Kidney epithelial cell (primary cell): ENCODE results near the gene GTF2A1L. TPM values are rescaled to one million over a fixed set of nuclear protein-coding genes. Genes with fewer than 3 reads are reported as not detected.

ENCODE experiments used
- DNase-seq: peaks from one replicate; pipeline ENCODE4 v3.0.0-alpha.2; 2010; ENCODE audit warnings: low read depth
- H3K27me3 ChIP-seq: 2 replicates; pipeline ENCODE4 v1.6.0; 2011; ENCODE audit warnings: low read length; ENCODE audit not compliant: control insufficient read depth, insufficient read depth
- H3K36me3 ChIP-seq: 2 replicates; pipeline ENCODE4 v1.5.1; 2011; ENCODE audit warnings: low read length; ENCODE audit not compliant: control insufficient read depth, insufficient read depth
- H3K4me3 ChIP-seq: 2 replicates; pipeline ENCODE4 v1.5.1; 2011; ENCODE audit warnings: low read depth, mild to moderate bottlenecking, control low read depth, low read length
- CTCF ChIP-seq: IDR thresholded peaks from 2 replicates; pipeline ENCODE4 v1.5.1; 2011; ENCODE audit warnings: mild to moderate bottlenecking, moderate library complexity, low read length, control low read depth, inconsistent platforms; ENCODE audit not compliant: insufficient read depth, poor library complexity, severe bottlenecking
- total RNA-seq: library from RNA; depleted of rRNA; stranded (reverse); fragments of >200 nt; gene quantifications from 2 replicates; pipeline ENCODE4 v1.2.3, GENCODE V29; 2015

The GTF2A1L gene
- total RNA-seq, 1 donor from 2014 or later = 0.67 TPM

GRCh38 chr2:48674933-48675332, 57.3 kb downstream of the GTF2A1L start:
- no peak overlapping the region for H3K4me3 ChIP-seq
- H3K36me3 ChIP-seq = no peaks in the 10 kb centered on the region
- no peak for DNase-seq
- H3K27me3 ChIP-seq = no peaks in the 10 kb centered on the region
- no peak for TF ChIP-seq CTCF

- H3K27me3 ChIP-seq = no peaks in the 10 kb centered on the region
- no peak overlapping the region for H3K4me3 ChIP-seq
- DNase-seq = no peak
- no peak for TF ChIP-seq CTCF
- no peaks in the 10 kb centered on the region for H3K36me3 ChIP-seq
Measured at GRCh38 chr2:48677450-48677849, 59.8 kb downstream of the GTF2A1L start.

GRCh38 chr2:48685126-48685525, 67.5 kb downstream of the GTF2A1L start:
- no peaks in the 10 kb centered on the region for H3K36me3 ChIP-seq
- no peaks in the 10 kb centered on the region for H3K27me3 ChIP-seq
- TF ChIP-seq CTCF = no peak
- DNase-seq = no peak
- no peak overlapping the region for H3K4me3 ChIP-seq

GRCh38 chr2:48691935-48692691, 74.5 kb downstream of the GTF2A1L start:
- no peak for DNase-seq
- H3K4me3 ChIP-seq = no peak overlapping the region
- H3K27me3 ChIP-seq = no peaks in the 10 kb centered on the region
- H3K36me3 ChIP-seq = no peaks in the 10 kb centered on the region
- TF ChIP-seq CTCF = no peak

GRCh38 chr2:48693066-48693465, 75.4 kb downstream of the GTF2A1L start:
- no peak for DNase-seq
- Histone ChIP-seq H3K27me3 (no peaks in the 10 kb centered on the region), H3K4me3 (no peak overlapping the region), H3K36me3 (no peaks in the 10 kb centered on the region)
- no peak for TF ChIP-seq CTCF

GRCh38 chr2:48693645-48694044, 76.0 kb downstream of the GTF2A1L start:
- Histone ChIP-seq H3K36me3 (no peaks in the 10 kb centered on the region), H3K27me3 (no peaks in the 10 kb centered on the region), H3K4me3 (no peak overlapping the region)
- no peak for TF ChIP-seq CTCF
- peak; percentile 26 for DNase-seq
